Inflammatory macrophage treated with lipopolysaccharide for 4 hours (primary cell): ENCODE data around the gene PLEKHA8.

Experiments
- DNase-seq: peaks from one replicate; pipeline ENCODE4 v3.0.0-alpha.2; 2020

The PLEKHA8 gene

GRCh38 chr7:30026229-30027064 is 1.8 kb upstream of the PLEKHA8 start, which contains the start of gene FKBP14:
Gene FKBP14, minus strand, starts transcription at chr7:30026702. Its CDS starts 194 bp downstream, at chr7:30026508.
- peak; percentile 99 for DNase-seq

- DNase-seq, result peak; percentile 65
Measured at GRCh38 chr7:30027065-30027456, 1.2 kb upstream of the PLEKHA8 start.

- no peak for DNase-seq
Measured at GRCh38 chr7:30027740-30028215, 434 bp upstream of the PLEKHA8 start.

- DNase-seq, result peak; percentile 62
Measured at GRCh38 chr7:30028749-30029635, 780 bp downstream of the PLEKHA8 start.

- DNase-seq, result no peak
Measured at GRCh38 chr7:30029696-30030095, 1.5 kb downstream of the PLEKHA8 start.

- DNase-seq, result no peak
Measured at GRCh38 chr7:30032310-30033125, 4.3 kb downstream of the PLEKHA8 start.

- DNase-seq, result no peak
Measured at GRCh38 chr7:30034501-30034900, 6.3 kb downstream of the PLEKHA8 start.

GRCh38 chr7:30036220-30036619 is 8.0 kb downstream of the PLEKHA8 start:
- DNase-seq, result no peak

- DNase-seq, result peak; percentile 47
Measured at GRCh38 chr7:30038196-30038980, 10.2 kb downstream of the PLEKHA8 start.

- DNase-seq, result no peak
Measured at GRCh38 chr7:30040938-30041337, 12.7 kb downstream of the PLEKHA8 start.

GRCh38 chr7:30041526-30042269 is 13.5 kb downstream of the PLEKHA8 start:
- no peak for DNase-seq

- DNase-seq, result no peak
Measured at GRCh38 chr7:30046127-30046770, 18.0 kb downstream of the PLEKHA8 start.

GRCh38 chr7:30047124-30047523 is 18.9 kb downstream of the PLEKHA8 start:
- no peak for DNase-seq

GRCh38 chr7:30048582-30048981 is 20.4 kb downstream of the PLEKHA8 start:
- no peak for DNase-seq

- DNase-seq, result no peak
Measured at GRCh38 chr7:30049173-30049572, 21.0 kb downstream of the PLEKHA8 start.

GRCh38 chr7:30053068-30053467 is 24.9 kb downstream of the PLEKHA8 start:
- no peak for DNase-seq

- DNase-seq, result no peak
Measured at GRCh38 chr7:30057741-30058140, 29.5 kb downstream of the PLEKHA8 start.

- DNase-seq, result peak; percentile 18
Measured at GRCh38 chr7:30061786-30062185, 33.6 kb downstream of the PLEKHA8 start.

GRCh38 chr7:30062587-30062986 is 34.4 kb downstream of the PLEKHA8 start:
- peak; percentile 36 for DNase-seq

- no peak for DNase-seq
Measured at GRCh38 chr7:30065746-30066145, 37.5 kb downstream of the PLEKHA8 start.

GRCh38 chr7:30066687-30067086 is 38.5 kb downstream of the PLEKHA8 start:
- no peak for DNase-seq
